ENCODE data around the gene NPAS3.

The NPAS3 gene

GRCh38 chr14:33464254-33464962, 525.7 kb downstream of the NPAS3 start:
- H3F3A ChIP-seq (ENCODE audit: insufficient read depth, low read length) = no peaks in the 10 kb centered on the region
- H3K4me2 ChIP-seq (ENCODE audit: low read depth, low read length) = no peak overlapping the region
- H4K20me1 ChIP-seq (ENCODE audit: insufficient read depth, low read length) = no peaks in the 10 kb centered on the region
- no peaks in the 10 kb centered on the region for H3K4me1 ChIP-seq (ENCODE audit: low read length)
- no peaks in the 10 kb centered on the region for H3K79me2 ChIP-seq (ENCODE audit: low read length)
- no peak overlapping the region for H3K27ac ChIP-seq (ENCODE audit: low read length)
- no peaks in the 10 kb centered on the region for H3K36me3 ChIP-seq (replicated peaks; ENCODE audit: insufficient read depth, low read length)
- no peak overlapping the region for H3K4me3 ChIP-seq (ENCODE audit: low read length)
- no peak overlapping the region for H3K9ac ChIP-seq (ENCODE audit: low read length)
- H3K27me3 ChIP-seq (replicated peaks; ENCODE audit: insufficient read depth, low read length) = no peaks in the 10 kb centered on the region
- H3K9me3 ChIP-seq (replicated peaks; ENCODE audit: insufficient read depth, low read length) = no peaks in the 10 kb centered on the region
- no peak overlapping the region for H2AFZ ChIP-seq (ENCODE audit: low read length)
- no peaks in the 10 kb centered on the region for H3K9me2 ChIP-seq (replicated peaks; ENCODE audit: insufficient read depth, low read length)
- DNase-seq = no peak
- no peak for TF ChIP-seq EZH2 (optimal IDR thresholded peaks at IDR 0.05; ENCODE audit: low read depth, low read length)
- no peak for TF ChIP-seq EZH2phosphoT487 (IDR thresholded peaks at IDR 0.05; ENCODE audit: low read length)
- no peak for TF ChIP-seq CTCF (IDR thresholded peaks at IDR 0.05; ENCODE audit: low read length)

DNA sequence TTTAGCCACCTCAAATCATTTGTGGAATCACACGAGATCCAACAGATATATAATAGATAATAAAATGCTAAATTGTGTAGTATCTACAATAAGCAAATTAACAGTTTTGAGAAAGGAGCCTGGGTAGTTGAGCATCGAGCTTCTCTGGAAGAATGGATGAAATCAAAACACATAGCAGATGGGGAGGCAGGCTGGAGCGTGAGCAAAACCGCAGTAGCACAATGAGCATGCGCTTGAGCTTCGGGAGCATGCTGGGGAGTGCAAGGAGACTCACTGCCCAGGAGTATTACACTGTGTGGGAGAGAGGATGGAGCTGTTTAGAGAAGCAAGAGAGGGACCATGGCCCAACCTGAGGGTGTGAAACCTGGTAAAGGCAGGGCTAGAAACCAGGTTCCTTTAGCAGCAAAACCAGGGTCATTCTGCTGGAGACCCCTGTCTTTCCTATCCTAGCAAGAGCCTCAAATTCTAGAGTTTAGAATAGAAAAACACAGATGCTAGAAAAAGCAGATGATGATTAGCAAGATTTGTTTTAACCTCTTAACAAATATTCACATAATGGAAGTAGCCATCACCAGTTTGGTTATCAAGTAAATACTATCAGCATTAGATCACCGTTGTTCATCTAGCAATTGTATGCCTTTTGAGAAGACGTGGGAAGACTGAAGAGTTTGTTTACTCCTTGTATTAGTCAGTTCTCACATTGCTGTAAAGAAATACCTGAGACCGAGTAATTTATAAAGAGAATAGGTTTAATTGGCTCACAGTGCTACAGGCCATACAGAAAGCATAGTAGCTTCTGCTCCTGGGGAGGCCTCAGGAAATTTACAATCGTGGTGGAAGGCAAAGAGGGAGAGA, 527.4 kb downstream of the NPAS3 start:
- H3K36me3 ChIP-seq (replicated peaks; ENCODE audit: insufficient read depth, low read length) = no peaks in the 10 kb centered on the region
- H3K9me3 ChIP-seq (replicated peaks; ENCODE audit: insufficient read depth, low read length) = no peaks in the 10 kb centered on the region
- no peak for DNase-seq
- no peaks in the 10 kb centered on the region for H3K9me2 ChIP-seq (replicated peaks; ENCODE audit: insufficient read depth, low read length)
- H3K9ac ChIP-seq (ENCODE audit: low read length) = no peak overlapping the region
- H3K4me3 ChIP-seq (ENCODE audit: low read length) = no peak overlapping the region
- no peaks in the 10 kb centered on the region for H4K20me1 ChIP-seq (ENCODE audit: insufficient read depth, low read length)
- H3K79me2 ChIP-seq (ENCODE audit: low read length) = no peaks in the 10 kb centered on the region
- no peaks in the 10 kb centered on the region for H3F3A ChIP-seq (ENCODE audit: insufficient read depth, low read length)
- no peak overlapping the region for H3K27ac ChIP-seq (ENCODE audit: low read length)
- no peaks in the 10 kb centered on the region for H3K27me3 ChIP-seq (replicated peaks; ENCODE audit: insufficient read depth, low read length)
- H3K4me1 ChIP-seq (ENCODE audit: low read length) = no peaks in the 10 kb centered on the region
- no peak overlapping the region for H3K4me2 ChIP-seq (ENCODE audit: low read depth, low read length)
- H2AFZ ChIP-seq (ENCODE audit: low read length) = no peak overlapping the region
- no peak for TF ChIP-seq CTCF (IDR thresholded peaks at IDR 0.05; ENCODE audit: low read length)
- TF ChIP-seq EZH2phosphoT487 (IDR thresholded peaks at IDR 0.05; ENCODE audit: low read length) = no peak
- TF ChIP-seq EZH2 (optimal IDR thresholded peaks at IDR 0.05; ENCODE audit: low read depth, low read length) = no peak

- H3K27me3 ChIP-seq (replicated peaks; ENCODE audit: insufficient read depth, low read length) = no peaks in the 10 kb centered on the region
- no peak overlapping the region for H3K4me2 ChIP-seq (ENCODE audit: low read depth, low read length)
- no peaks in the 10 kb centered on the region for H3K4me1 ChIP-seq (ENCODE audit: low read length)
- H3K4me3 ChIP-seq (ENCODE audit: low read length) = no peak overlapping the region
- no peaks in the 10 kb centered on the region for H3K79me2 ChIP-seq (ENCODE audit: low read length)
- H3K9me3 ChIP-seq (replicated peaks; ENCODE audit: insufficient read depth, low read length) = no peaks in the 10 kb centered on the region
- no peaks in the 10 kb centered on the region for H4K20me1 ChIP-seq (ENCODE audit: insufficient read depth, low read length)
- no peaks in the 10 kb centered on the region for H3K36me3 ChIP-seq (replicated peaks; ENCODE audit: insufficient read depth, low read length)
- DNase-seq = no peak
- no peaks in the 10 kb centered on the region for H3K9me2 ChIP-seq (replicated peaks; ENCODE audit: insufficient read depth, low read length)
- H3F3A ChIP-seq (ENCODE audit: insufficient read depth, low read length) = no peaks in the 10 kb centered on the region
- no peak overlapping the region for H2AFZ ChIP-seq (ENCODE audit: low read length)
- no peak overlapping the region for H3K9ac ChIP-seq (ENCODE audit: low read length)
- no peak overlapping the region for H3K27ac ChIP-seq (ENCODE audit: low read length)
- TF ChIP-seq EZH2phosphoT487 (IDR thresholded peaks at IDR 0.05; ENCODE audit: low read length) (no peak), CTCF (IDR thresholded peaks at IDR 0.05; ENCODE audit: low read length) (no peak), EZH2 (optimal IDR thresholded peaks at IDR 0.05; ENCODE audit: low read depth, low read length) (no peak)
These were observed 529.3 kb downstream of the NPAS3 start for GRCh38 chr14:33467971-33468370.
